Testis (tissue), 3 donors: Measurements from ENCODE around the gene GALR3. TPM values are rescaled to one million over a fixed set of nuclear protein-coding genes. Genes with fewer than 3 reads are reported as not detected.
A peak's percentile ranks its signal among the peaks of the same experiment; 100 is the strongest.

ENCODE experiments used
- DNase-seq: peaks from one replicate; pipeline ENCODE4 v3.0.0-alpha.2; 2019
- H3K27ac ChIP-seq, 2 donors: fragments of 200-600 bp; sonication (generic); one replicate each; pipeline ENCODE4 v1.5.1; 2019
- H3K27me3 ChIP-seq: fragments of 200-600 bp; sonication (generic); one replicate; pipeline ENCODE4 v1.5.1; 2019
- H3K36me3 ChIP-seq: fragments of 200-600 bp; sonication (generic); one replicate; pipeline ENCODE4 v1.5.1; 2017; ENCODE audit warnings: low read depth; ENCODE audit errors: missing control alignments
- H3K4me1 ChIP-seq: fragments of 200-600 bp; sonication (generic); one replicate; pipeline ENCODE4 v1.5.1; 2019
- H3K4me3 ChIP-seq, 2 donors: fragments of 200-600 bp; sonication (generic); one replicate each; pipeline ENCODE4 v1.5.1; 2017 to 2019
- H3K9me3 ChIP-seq: fragments of 200-600 bp; sonication (generic); one replicate; pipeline ENCODE4 v1.5.1; 2017
- CTCF ChIP-seq, 3 experiments: fragments of 450-650 bp in 2 of 3; fragments of 200-600 bp in 1 of 3; sonication (generic) in 1 of 3; IDR thresholded peaks; one replicate each; pipeline ENCODE4 v1.5.1; 2016 to 2019; ENCODE audit warnings: antibody characterized with exemption in 3 of 3, mild to moderate bottlenecking in 2 of 3, moderate library complexity in 1 of 3
- POLR2A ChIP-seq: fragments of 450-650 bp; IDR thresholded peaks from one replicate; pipeline ENCODE4 v1.6.1; 2017; ENCODE audit warnings: antibody characterized with exemption, mild to moderate bottlenecking, moderate library complexity
- WGBS, 2 donors: methylation state at CpG; one replicate each; pipeline ENCODE4 v1.1.5; 2018; 5-methylcytosine and 5-hydroxymethylcytosine counted together
- intact Hi-C: fragments of 100-400 bp; cut with DNase I; formaldehyde crosslinking; loops from one replicate; pipeline ENCODE4 v1.15.1; 2023; ENCODE audit warnings: low total_unique reads
- polyA plus RNA-seq: library from polyadenylated mRNA; stranded (reverse); fragments of 350-450 nt; fragmentation: Illumina TruSeq; extraction: RNeasy Lipid Tissue Mini Kit (QIAGEN cat#74804); gene quantifications from one replicate; pipeline ENCODE4 v1.2.3, GENCODE V29; 2014; ENCODE audit warnings: low read depth, low replicate concordance; ENCODE audit not compliant: insufficient read depth
- total RNA-seq, 2 donors: library from RNA; depleted of rRNA; stranded (reverse); fragments of >200 nt; gene quantifications; one replicate each; pipeline ENCODE4 v1.2.3, GENCODE V29; 2016

The GALR3 gene
- total and polyA plus RNA-seq, 3 donors from 2014 or later: 0.81 to 4.8 TPM; not detected in 1

- Histone ChIP-seq H3K4me1 (peaks cover 22% of the 10 kb centered on the region), H3K27me3 (no peaks in the 10 kb centered on the region), H3K9me3 (no peaks in the 10 kb centered on the region), H3K27ac (peak overlapping the region; percentile 46 to 93), H3K4me3 (peak overlapping the region; percentile 77 to 86), H3K36me3 (no peaks in the 10 kb centered on the region)
- no peak for TF ChIP-seq POLR2A
- TF ChIP-seq CTCF (IDR thresholded peaks at IDR 0.05): no peak
- no peak for DNase-seq
- intact Hi-C loops: no loop called here
- 63 to 71% methylated on average over 6 of the region's 6 CpGs for WGBS, 2 donors
Measured at GRCh38 chr22:37844904-37845329, 21.7 kb downstream of the GALR3 start.

GRCh38 chr22:37846433-37846832, 23.3 kb downstream of the GALR3 start:
- TF ChIP-seq POLR2A (no peak), CTCF (IDR thresholded peaks at IDR 0.05) (no peak)
- H3K27me3 ChIP-seq: no peaks in the 10 kb centered on the region
- H3K9me3 ChIP-seq: no peaks in the 10 kb centered on the region
- no peak overlapping the region for H3K27ac ChIP-seq
- DNase-seq: no peak
- intact Hi-C loops: no loop called here
- no peak overlapping the region for H3K4me3 ChIP-seq
- WGBS, 2 donors: 90 to 97% methylated on average over 2 of the region's 2 CpGs
- H3K4me1 ChIP-seq: peaks cover 28% of the 10 kb centered on the region
- H3K36me3 ChIP-seq: no peaks in the 10 kb centered on the region

- intact Hi-C loops: no loop called here
Measured at GRCh38 chr22:37848587-37849088, 25.5 kb downstream of the GALR3 start.

GRCh38 chr22:37849089-37849751, 26.0 kb downstream of the GALR3 start, which contains the start of gene EIF3L:
Gene EIF3L, plus strand, starts transcription at chr22:37849419. Its CDS starts 31 bp downstream, at chr22:37849450.
- WGBS, 2 donors: 0 to 1% methylated on average over 19 to 49 of the region's 49 CpGs
- intact Hi-C loops: no loop called here

More at GRCh38 chr22:37848587-37849088, 25.5 kb downstream of the GALR3 start:
- no peak for DNase-seq
- Histone ChIP-seq H3K9me3 (no peaks in the 10 kb centered on the region), H3K36me3 (no peaks in the 10 kb centered on the region), H3K27ac (peak overlapping the region; percentile 79 to 93), H3K4me1 (peaks cover 18% of the 10 kb centered on the region), H3K4me3 (peak overlapping the region; percentile 82 to 87), H3K27me3 (no peaks in the 10 kb centered on the region)
- TF ChIP-seq CTCF (IDR thresholded peaks at IDR 0.05): no peak
- TF ChIP-seq POLR2A: no peak
- WGBS, 2 donors: 19 to 25% methylated on average over 27 of the region's 27 CpGs

More at GRCh38 chr22:37849089-37849751, 26.0 kb downstream of the GALR3 start, which contains the start of gene EIF3L:
- Histone ChIP-seq H3K36me3 (no peaks in the 10 kb centered on the region), H3K9me3 (no peaks in the 10 kb centered on the region), H3K27me3 (no peaks in the 10 kb centered on the region), H3K4me1 (peaks cover 18% of the 10 kb centered on the region), H3K4me3 (peak within 1 kb of the TSS; percentile 82 to 87), H3K27ac (peak within 1 kb of the TSS; percentile 79 to 93)
- peak in 1 of 3 experiments; percentile 8 for TF ChIP-seq CTCF (IDR thresholded peaks at IDR 0.05)
- peak; percentile 40 for TF ChIP-seq POLR2A
- peak; percentile 95 for DNase-seq
